Measurements from ENCODE around the gene RABGEF1. TPM values are rescaled to one million over a fixed set of nuclear protein-coding genes. Genes with fewer than 3 reads are reported as not detected.

RABGEF1 gene
- total and polyA plus RNA-seq, 12 donors: 23.6 to 50.2 (median 34.1) TPM

- 65 to 93% (median 80%) methylated on average over 2 of the region's 2 CpGs for WGBS, 4 donors
- intact Hi-C loops (cut with DNase I): no loop called here
- DNase-seq: no peak
- no peak for TF ChIP-seq POLR2A (IDR thresholded peaks at IDR 0.05)
- no peak for TF ChIP-seq CTCF (IDR thresholded peaks at IDR 0.05)
- Histone ChIP-seq H3K27ac (no peak overlapping the region), H3K36me3 (replicated peaks in 1 of 2) (no peaks in the 10 kb centered on the region), H3K4me1 (replicated peaks in 1 of 2) (peaks cover 0 to 10% of the 10 kb centered on the region in 2 donors), H3K4me3 (no peak overlapping the region), H3K27me3 (no peaks in the 10 kb centered on the region), H3K9me3 (replicated peaks in 1 of 3) (no peaks in the 10 kb centered on the region)
Observed at GRCh38 chr7:66696774-66697191, 43.8 kb upstream of the RABGEF1 start.

- H3K4me1 ChIP-seq (replicated peaks in 1 of 2): peaks cover 0 to 10% of the 10 kb centered on the region in 2 donors
- H3K27me3 ChIP-seq: no peaks in the 10 kb centered on the region
- 51 to 66% (median 59%) methylated on average over 11 to 20 of the region's 20 CpGs for WGBS, 4 donors
- H3K27ac ChIP-seq: peak overlapping the region in 1 of 5 donors; percentile 45
- H3K36me3 ChIP-seq (replicated peaks in 1 of 2): no peaks in the 10 kb centered on the region
- intact Hi-C loops (cut with DNase I): no loop called here
- TF ChIP-seq CTCF (IDR thresholded peaks at IDR 0.05) (no peak), POLR2A (IDR thresholded peaks at IDR 0.05) (no peak)
- H3K9me3 ChIP-seq (replicated peaks in 1 of 3): no peaks in the 10 kb centered on the region
- DNase-seq: peak; percentile 59 to 75 (median 65)
- H3K4me3 ChIP-seq: no peak overlapping the region
Observed at GRCh38 chr7:66697449-66698438, 42.8 kb upstream of the RABGEF1 start.

DNA sequence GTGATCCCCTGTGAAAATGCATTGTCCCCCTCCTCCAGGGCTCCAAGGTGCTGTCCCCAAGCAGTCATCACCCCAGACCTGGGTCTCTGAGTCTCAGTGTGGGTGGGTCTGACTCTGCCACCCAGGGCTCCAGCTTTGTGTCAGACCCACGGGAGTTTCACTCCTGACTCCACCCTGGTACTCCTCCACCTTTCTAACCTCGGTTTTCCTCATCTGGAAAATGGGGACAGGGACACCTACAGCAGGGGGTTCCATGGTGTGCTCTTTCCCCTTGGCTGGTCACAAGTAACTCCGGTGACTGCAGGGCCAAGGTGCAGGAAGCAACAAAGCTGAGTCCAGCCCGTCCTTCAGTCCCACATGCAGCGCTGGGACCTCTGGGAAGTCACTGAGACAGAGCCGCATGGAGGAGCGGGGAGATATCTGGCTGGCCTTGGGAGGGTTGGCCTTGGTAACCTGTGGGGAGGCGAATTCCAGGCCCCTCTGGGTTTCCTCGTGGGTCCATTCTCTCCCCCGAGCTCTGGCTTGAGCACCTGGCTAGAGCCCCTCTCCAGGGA, 41.8 kb upstream of the RABGEF1 start:
- intact Hi-C loops (cut with DNase I): no loop called here
- Histone ChIP-seq H3K36me3 (replicated peaks in 1 of 2) (no peaks in the 10 kb centered on the region), H3K4me3 (no peak overlapping the region), H3K4me1 (replicated peaks in 1 of 2) (peaks cover 0 to 10% of the 10 kb centered on the region in 2 donors), H3K9me3 (replicated peaks in 1 of 3) (no peaks in the 10 kb centered on the region), H3K27ac (no peak overlapping the region), H3K27me3 (no peaks in the 10 kb centered on the region)
- 28 to 46% (median 44%) methylated on average over 3 to 10 of the region's 10 CpGs for WGBS, 4 donors
- no peak for TF ChIP-seq CTCF (IDR thresholded peaks at IDR 0.05)
- peak in 4 of 7 donors; percentile 35 to 62 (median 42) for DNase-seq

- peak overlapping the region in 2 of 5 donors; percentile 38 to 80 for H3K27ac ChIP-seq
- peak in 6 of 7 donors; percentile 36 to 73 (median 58) for DNase-seq
- intact Hi-C loops (cut with DNase I): no loop called here
Observed at GRCh38 chr7:66699998-66700397, 40.5 kb upstream of the RABGEF1 start.

More at GRCh38 chr7:66699998-66700397, 40.5 kb upstream of the RABGEF1 start:
- Histone ChIP-seq H3K9me3 (replicated peaks in 1 of 3) (no peaks in the 10 kb centered on the region), H3K4me3 (no peak overlapping the region), H3K36me3 (replicated peaks in 1 of 2) (no peaks in the 10 kb centered on the region), H3K27me3 (no peaks in the 10 kb centered on the region), H3K4me1 (replicated peaks in 1 of 2) (peaks cover 0 to 10% of the 10 kb centered on the region in 2 donors)
- 61 to 84% (median 69%) methylated on average over 3 to 6 of the region's 6 CpGs; no CpG with 5 or more reads in 1 of the 4 donors for WGBS, 4 donors
- TF ChIP-seq CTCF (IDR thresholded peaks at IDR 0.05) (no peak), POLR2A (IDR thresholded peaks at IDR 0.05) (no peak)
